HEK293 (cell line): ENCODE data around the gene C19orf73.

ENCODE experiments used
- CTCF ChIA-PET: fragments of 350-600 bp; formaldehyde crosslinking; extraction: SDS; loops from one replicate; lab custom pipeline; 2021; ENCODE audit warnings: antibody characterized with exemption; lab: Yijun Ruan, JAX
- POLR2A ChIA-PET: fragments of 300-600 bp; formaldehyde crosslinking; extraction: SDS; loops from one replicate; lab custom pipeline; 2020; ENCODE audit warnings: antibody characterized with exemption, inconsistent platforms; lab: Yijun Ruan, JAX
- H3K27ac ChIP-seq: fragments of 200-500 bp; sonication (Bioruptor generic); 2 replicates; pipeline ENCODE4 v1.5.1; 2014; ENCODE audit warnings: low read depth, low read length, control low read depth, inconsistent platforms; ENCODE audit errors: extremely low read depth
- H3K36me3 ChIP-seq, 2 experiments: fragments of 200-500 bp in 1 of 2; sonication (Bioruptor generic) in 1 of 2; 1 replicate in 1 of 2; 2 replicates in 1 of 2; pipeline ENCODE4 v1.5.1; 2014 to 2017; ENCODE audit warnings: inconsistent platforms in 2 of 2, low read length in 2 of 2; ENCODE audit not compliant: control insufficient read depth in 2 of 2, insufficient read depth in 1 of 2
- H3K4me1 ChIP-seq: fragments of 200-500 bp; sonication (Bioruptor generic); 2 replicates; pipeline ENCODE4 v1.5.1; 2014; ENCODE audit warnings: mild to moderate bottlenecking, low read length, inconsistent platforms; ENCODE audit not compliant: control insufficient read depth, insufficient read depth
- H3K4me3 ChIP-seq: 2 replicates; pipeline ENCODE4 v1.5.1; 2011; ENCODE audit warnings: low read depth, mild to moderate bottlenecking, control low read depth, low read length, moderate library complexity
- H3K9me3 ChIP-seq: fragments of 200-500 bp; sonication (Bioruptor generic); 2 replicates; pipeline ENCODE4 v1.5.1; 2014; ENCODE audit warnings: low read depth, low read length, inconsistent platforms; ENCODE audit not compliant: control insufficient read depth, insufficient read depth
- EGR2 ChIP-seq: fragments of 450-650 bp; formaldehyde crosslinking; IDR thresholded peaks from 2 replicates; pipeline ENCODE4 v1.5.1; 2016; ENCODE audit warnings: low read depth, missing biosample characterization, missing genetic modification characterization
- GLI2 ChIP-seq: fragments of 450-650 bp; formaldehyde crosslinking; IDR thresholded peaks from 2 replicates; pipeline ENCODE4; 2017; ENCODE audit warnings: missing biosample characterization, missing genetic modification characterization, low read depth, borderline replicate concordance
- IKZF3 ChIP-seq: fragments of 450-650 bp; IDR thresholded peaks from 2 replicates; pipeline ENCODE4 v1.5.0; 2018; ENCODE audit warnings: missing biosample characterization, mild to moderate bottlenecking, missing genetic modification characterization, moderate library complexity
- INSM2 ChIP-seq: fragments of 450-650 bp; formaldehyde crosslinking; IDR thresholded peaks from 2 replicates; pipeline ENCODE4 v1.5.1; 2016; ENCODE audit warnings: missing biosample characterization, missing genetic modification characterization
- SETDB1 ChIP-seq: IDR thresholded peaks from one replicate; pipeline ENCODE4 v1.6.1; 2017; ENCODE audit warnings: mild to moderate bottlenecking, low read length, moderate library complexity, mixed read lengths; ENCODE audit not compliant: insufficient read length
- TCF7L2 ChIP-seq: IDR thresholded peaks from 2 replicates; pipeline ENCODE4 v1.6.1; 2011; ENCODE audit warnings: low read depth, mild to moderate bottlenecking, inconsistent platforms, low read length, moderate library complexity, borderline replicate concordance
- YY1 ChIP-seq: fragments of 450-650 bp; formaldehyde crosslinking; IDR thresholded peaks from 2 replicates; pipeline ENCODE4 v1.5.1; 2018; ENCODE audit warnings: missing biosample characterization, missing genetic modification characterization
- ZBTB21 ChIP-seq: fragments of 450-650 bp; formaldehyde crosslinking; IDR thresholded peaks from 2 replicates; pipeline ENCODE4 v1.5.1; 2017; ENCODE audit warnings: missing biosample characterization, missing genetic modification characterization
- ZFP37 ChIP-seq: fragments of 450-650 bp; formaldehyde crosslinking; IDR thresholded peaks from 2 replicates; pipeline ENCODE4 v1.5.1; 2016; ENCODE audit warnings: missing biosample characterization, missing genetic modification characterization
- ZNF133 ChIP-seq: fragments of 450-650 bp; formaldehyde crosslinking; IDR thresholded peaks from 2 replicates; pipeline ENCODE4 v1.5.1; 2016; ENCODE audit warnings: missing biosample characterization, missing genetic modification characterization
- ZNF184 ChIP-seq: fragments of 450-650 bp; IDR thresholded peaks from 2 replicates; pipeline ENCODE4 v1.5.1; 2018; ENCODE audit warnings: missing biosample characterization, mild to moderate bottlenecking, missing genetic modification characterization
- ZNF266 ChIP-seq: fragments of 450-650 bp; formaldehyde crosslinking; IDR thresholded peaks from 2 replicates; pipeline ENCODE4 v1.5.1; 2016; ENCODE audit warnings: missing biosample characterization, missing genetic modification characterization, low read depth
- ZNF274 ChIP-seq, 2 experiments: fragments of 200-500 bp in 1 of 2; fragments of 450-650 bp in 1 of 2; sonication (Bioruptor generic) in 1 of 2; formaldehyde crosslinking in 1 of 2; IDR thresholded peaks; 2 replicates each; pipeline versions ENCODE4 v1.5.1 to v1.6.1; 2014 to 2016; ENCODE audit warnings: borderline replicate concordance in 1 of 2, inconsistent platforms in 1 of 2, low read length in 1 of 2, missing biosample characterization in 1 of 2, missing genetic modification characterization in 1 of 2
- ZNF302 ChIP-seq: fragments of 450-650 bp; formaldehyde crosslinking; IDR thresholded peaks from 2 replicates; pipeline ENCODE4 v1.5.1; 2016; ENCODE audit warnings: missing biosample characterization, missing genetic modification characterization, low read depth
- ZNF391 ChIP-seq: fragments of 450-650 bp; formaldehyde crosslinking; IDR thresholded peaks from 2 replicates; pipeline ENCODE4 v1.5.1; 2016; ENCODE audit warnings: low read depth, missing biosample characterization, missing genetic modification characterization, borderline replicate concordance
- ZNF560 ChIP-seq: fragments of 450-650 bp; formaldehyde crosslinking; IDR thresholded peaks from 2 replicates; pipeline ENCODE4 v1.5.1; 2017; ENCODE audit warnings: missing biosample characterization, missing genetic modification characterization, borderline replicate concordance
- ZNF610 ChIP-seq: fragments of 450-650 bp; formaldehyde crosslinking; IDR thresholded peaks from 2 replicates; pipeline ENCODE4 v1.5.1; 2016; ENCODE audit warnings: missing biosample characterization, missing genetic modification characterization, borderline replicate concordance
- ZNF677 ChIP-seq: fragments of 450-650 bp; IDR thresholded peaks from 2 replicates; pipeline ENCODE4 v1.5.0; 2018; ENCODE audit warnings: missing biosample characterization, mild to moderate bottlenecking, missing genetic modification characterization, moderate library complexity
- ZNF701 ChIP-seq: fragments of 450-650 bp; formaldehyde crosslinking; IDR thresholded peaks from 2 replicates; pipeline ENCODE4 v1.5.1; 2016; ENCODE audit warnings: missing biosample characterization, missing genetic modification characterization
- ZNF843 ChIP-seq: fragments of 450-650 bp; formaldehyde crosslinking; IDR thresholded peaks from 2 replicates; pipeline ENCODE4 v1.5.1; 2016; ENCODE audit warnings: missing biosample characterization, missing genetic modification characterization
- TF ChIP-seq, protein P1 (sequence below): fragments of 450-650 bp; formaldehyde crosslinking; IDR thresholded peaks from 2 replicates; pipeline ENCODE4 v1.5.1; 2016; ENCODE audit warnings: missing biosample characterization, missing genetic modification characterization
- TF ChIP-seq, protein P2 (sequence below): fragments of 450-650 bp; IDR thresholded peaks from 2 replicates; pipeline ENCODE4 v1.5.1; 2018; ENCODE audit warnings: missing biosample characterization, missing genetic modification characterization

C19orf73 gene

DNA sequence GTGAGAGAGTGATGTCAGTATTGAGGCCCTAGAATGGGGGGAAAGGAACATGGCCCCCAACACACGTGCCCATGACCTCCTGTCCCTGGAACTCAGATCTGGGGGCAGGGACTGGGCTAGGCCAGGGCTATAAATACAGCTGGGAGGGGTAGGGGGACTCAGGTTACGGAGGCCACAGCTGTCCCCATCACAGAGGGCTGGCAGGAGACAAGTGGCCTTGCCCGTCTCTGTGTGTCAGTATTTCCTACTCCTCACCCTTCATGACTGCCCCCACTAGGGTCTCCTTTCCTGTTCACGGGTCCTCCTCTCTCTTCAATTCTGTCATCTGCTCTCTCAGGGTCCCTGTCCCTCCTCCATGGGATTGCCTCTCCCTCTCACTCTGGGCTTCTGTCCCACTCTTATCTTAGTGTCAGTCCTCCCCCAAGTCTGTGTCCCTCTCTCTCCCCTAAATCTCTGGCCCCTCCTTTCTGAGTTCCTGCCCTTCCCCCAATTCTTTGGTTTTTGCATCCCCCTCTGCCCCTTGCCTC lies 36.9 kb upstream of the C19orf73 start (continued):
- TF ChIP-seq, protein P1, sequence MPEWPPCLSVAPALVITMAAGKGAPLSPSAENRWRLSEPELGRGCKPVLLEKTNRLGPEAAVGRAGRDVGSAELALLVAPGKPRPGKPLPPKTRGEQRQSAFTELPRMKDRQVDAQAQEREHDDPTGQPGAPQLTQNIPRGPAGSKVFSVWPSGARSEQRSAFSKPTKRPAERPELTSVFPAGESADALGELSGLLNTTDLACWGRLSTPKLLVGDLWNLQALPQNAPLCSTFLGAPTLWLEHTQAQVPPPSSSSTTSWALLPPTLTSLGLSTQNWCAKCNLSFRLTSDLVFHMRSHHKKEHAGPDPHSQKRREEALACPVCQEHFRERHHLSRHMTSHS (tag by site-specific recombination) = no peak
- no peak for TF ChIP-seq YY1
- TF ChIP-seq ZNF560 (tag by site-specific recombination) = no peak
- no peak for TF ChIP-seq ZNF843

DNA sequence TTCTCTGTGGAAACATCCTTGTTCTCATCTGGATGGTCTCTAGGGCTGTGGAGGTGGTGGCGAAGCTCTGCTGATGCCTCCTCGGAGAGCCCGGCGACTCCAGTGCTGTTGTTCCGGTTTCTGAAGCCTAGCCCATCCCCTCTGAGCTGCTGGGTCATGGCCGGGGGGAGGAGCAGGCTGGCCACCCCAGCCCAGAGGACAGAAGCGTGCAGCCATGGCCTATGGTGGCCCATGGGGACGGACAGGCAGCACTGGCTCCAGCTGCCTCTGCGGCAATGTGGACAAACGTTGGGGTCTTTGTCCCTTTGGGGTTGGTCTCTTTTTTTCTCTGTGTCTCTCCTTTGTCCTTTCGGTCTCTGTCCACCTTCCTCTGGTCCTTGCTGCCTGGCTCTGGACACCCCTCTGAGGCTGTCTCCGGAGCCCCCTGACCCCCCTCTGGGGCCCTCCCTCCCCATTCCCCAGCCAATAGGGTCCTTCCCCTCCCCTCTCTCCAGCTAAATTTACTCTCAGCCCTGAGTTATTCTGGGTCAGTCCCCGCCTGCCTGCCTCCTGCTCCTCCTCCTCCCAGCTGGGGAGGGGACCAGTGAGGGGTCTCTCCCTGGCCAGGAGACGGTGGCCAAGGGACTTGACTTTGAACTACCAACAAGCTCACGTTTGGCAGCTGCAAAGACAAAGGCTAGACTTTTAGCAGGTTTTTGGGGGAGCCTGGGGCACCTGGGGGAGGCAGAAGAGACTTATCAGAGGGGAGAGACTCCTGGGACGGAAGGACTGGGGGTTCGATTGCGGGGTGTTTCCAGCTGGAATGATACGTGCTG lies 36.3 kb upstream of the C19orf73 start, which contains the start of gene HRC:
Gene HRC (minus strand): TSS at position 392 of the 815 bp plus-strand sequence. CDS start 159 bp downstream, at position 233.
- H3K4me1 ChIP-seq = peaks cover 7% of the 10 kb centered on the region
- no peaks in the 10 kb centered on the region for H3K9me3 ChIP-seq
- POLR2A ChIA-PET = interaction anchor here (0.6 kb wide), 1 partner anchor 28 kb away, joined by 3 read pairs; no protein-coding TSS in a partner anchor
- H3K27ac ChIP-seq = no peak within 1 kb of the TSS
- H3K36me3 ChIP-seq = no peaks in the 10 kb centered on the region
- no peak within 1 kb of the TSS for H3K4me3 ChIP-seq
- no peak for TF ChIP-seq GLI2 (tag by site-specific recombination)
- no peak for TF ChIP-seq ZNF391
- no peak for TF ChIP-seq TCF7L2
- no peak for TF ChIP-seq INSM2 (tag by site-specific recombination)
- no peak for TF ChIP-seq SETDB1
- TF ChIP-seq, all 188 proteins: peak for 0
- CTCF ChIA-PET = interaction anchor here (0.7 to 1.3 kb wide), 3 partner anchors 9 to 70 kb away, joined by 3 to 6 read pairs (median 4); no protein-coding TSS in a partner anchor

- H3K4me3 ChIP-seq = no peak overlapping the region
- no peaks in the 10 kb centered on the region for H3K9me3 ChIP-seq
- peaks cover 7% of the 10 kb centered on the region for H3K4me1 ChIP-seq
- H3K27ac ChIP-seq = no peak overlapping the region
- no peaks in the 10 kb centered on the region for H3K36me3 ChIP-seq
- ChIA-PET POLR2A (no interaction called here), CTCF (no interaction called here)
- TF ChIP-seq, protein P2, sequence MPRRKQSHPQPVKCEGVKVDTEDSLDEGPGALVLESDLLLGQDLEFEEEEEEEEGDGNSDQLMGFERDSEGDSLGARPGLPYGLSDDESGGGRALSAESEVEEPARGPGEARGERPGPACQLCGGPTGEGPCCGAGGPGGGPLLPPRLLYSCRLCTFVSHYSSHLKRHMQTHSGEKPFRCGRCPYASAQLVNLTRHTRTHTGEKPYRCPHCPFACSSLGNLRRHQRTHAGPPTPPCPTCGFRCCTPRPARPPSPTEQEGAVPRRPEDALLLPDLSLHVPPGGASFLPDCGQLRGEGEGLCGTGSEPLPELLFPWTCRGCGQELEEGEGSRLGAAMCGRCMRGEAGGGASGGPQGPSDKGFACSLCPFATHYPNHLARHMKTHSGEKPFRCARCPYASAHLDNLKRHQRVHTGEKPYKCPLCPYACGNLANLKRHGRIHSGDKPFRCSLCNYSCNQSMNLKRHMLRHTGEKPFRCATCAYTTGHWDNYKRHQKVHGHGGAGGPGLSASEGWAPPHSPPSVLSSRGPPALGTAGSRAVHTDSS (tag by site-specific recombination) = peak; percentile 99
- TF ChIP-seq ZNF302 (tag by site-specific recombination) = no peak
Observed at GRCh38 chr19:49154279-49154678, 35.3 kb upstream of the C19orf73 start.

DNA sequence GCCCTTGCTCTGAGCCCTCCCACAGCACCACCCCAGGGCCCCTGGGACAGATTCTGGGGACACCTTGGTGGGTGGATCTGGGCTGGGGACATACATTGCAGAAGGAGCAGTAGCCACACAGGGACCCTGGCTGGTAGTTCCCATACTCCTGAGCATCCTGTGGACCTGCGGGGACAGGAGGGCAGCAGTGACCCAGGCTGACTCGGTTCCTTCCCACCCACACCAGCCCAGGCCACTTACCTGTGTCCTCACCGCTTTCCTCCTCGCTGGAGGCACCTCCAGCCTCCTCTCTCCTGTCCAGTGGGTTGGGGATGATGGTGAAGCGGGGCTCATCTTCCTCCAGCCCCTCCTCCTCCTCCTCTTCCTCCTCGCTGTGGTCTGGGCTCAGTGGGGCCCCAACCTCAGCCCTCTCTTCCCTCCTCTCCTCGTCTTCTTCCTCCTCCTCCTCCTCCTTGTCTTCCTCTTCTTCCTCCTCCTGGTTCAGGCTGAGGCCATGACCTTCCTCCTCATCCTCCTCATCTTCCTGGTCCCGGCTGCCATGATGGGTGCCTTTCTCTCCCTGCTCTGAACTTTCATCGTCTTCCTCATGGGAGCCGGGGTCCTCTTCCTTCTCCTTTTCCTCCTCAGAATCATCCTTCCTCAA lies 34.3 kb upstream of the C19orf73 start:
- Histone ChIP-seq H3K4me1 (peaks cover 10% of the 10 kb centered on the region), H3K27ac (no peak overlapping the region), H3K36me3 (no peaks in the 10 kb centered on the region), H3K9me3 (no peaks in the 10 kb centered on the region), H3K4me3 (no peak overlapping the region)
- ChIA-PET CTCF (interaction anchor here (0.7 kb wide), 1 partner anchor 60 kb away, joined by 3 read pairs; no protein-coding TSS in a partner anchor), POLR2A (no interaction called here)
- TF ChIP-seq ZNF610 (tag by site-specific recombination) (no peak), ZNF184 (tag by site-specific recombination) (no peak), ZNF677 (no peak), ZNF133 (tag by site-specific recombination) (no peak), EGR2 (tag by site-specific recombination) (peak; percentile 12; the same call in 1 of the 2 replicates), ZFP37 (tag by site-specific recombination) (no peak), ZNF266 (tag by site-specific recombination) (no peak), ZNF274 (IDR thresholded peaks at IDR 0.05; ENCODE audit: low read length) (no peak), ZNF274 (tag by site-specific recombination; IDR thresholded peaks at IDR 0.05; ENCODE audit: borderline replicate concordance) (no peak), ZBTB21 (tag by site-specific recombination) (no peak), ZNF701 (tag by site-specific recombination) (no peak), IKZF3 (no peak)
- TF ChIP-seq, protein P2 (tag by site-specific recombination) = peak; percentile 96
